Measurements from ENCODE around the gene LHFPL3. TPM values are rescaled to one million over a fixed set of nuclear protein-coding genes. Genes with fewer than 3 reads are reported as not detected.

Gene LHFPL3
- polyA plus RNA-seq, 1 donor from 2014 or later, result 5.6 TPM

DNA sequence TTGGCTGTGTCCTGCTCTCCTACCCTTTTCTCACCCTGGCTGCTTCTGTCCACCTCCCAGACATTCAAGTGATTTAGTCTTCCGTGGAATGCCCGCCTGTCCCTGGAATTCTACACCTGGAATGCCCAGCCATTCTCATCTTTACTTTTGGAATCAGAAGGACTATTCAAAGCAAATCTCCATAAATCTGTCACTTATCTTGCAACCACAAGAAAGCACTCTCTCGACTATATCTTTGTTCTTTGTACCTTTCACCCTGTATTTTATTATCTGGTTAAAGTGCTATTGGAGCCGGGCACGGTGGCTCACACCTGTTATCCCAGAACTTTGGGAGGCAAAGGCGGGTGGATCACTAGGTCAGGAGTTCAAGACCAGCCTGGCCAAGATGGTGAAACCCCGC lies 606.3 kb downstream of the LHFPL3 start:
- TF ChIP-seq TAF1 (IDR thresholded peaks at IDR 0.05; ENCODE audit: low read depth) (no peak), EZH2 (IDR thresholded peaks at IDR 0.05; ENCODE audit: borderline replicate concordance, insufficient read depth, low read length, poor library complexity, severe bottlenecking) (no peak), SMC3 (conservative IDR thresholded peaks at IDR 0.05; ENCODE audit: poor library complexity) (no peak), MXI1 (conservative IDR thresholded peaks at IDR 0.05; ENCODE audit: poor library complexity, severe bottlenecking) (no peak), RAD21 (conservative IDR thresholded peaks at IDR 0.05) (no peak), EP300 (conservative IDR thresholded peaks at IDR 0.05; ENCODE audit: poor library complexity, severe bottlenecking) (no peak), POLR2AphosphoS5 (IDR thresholded peaks at IDR 0.05) (no peak)
- TF ChIP-seq, protein P1, sequence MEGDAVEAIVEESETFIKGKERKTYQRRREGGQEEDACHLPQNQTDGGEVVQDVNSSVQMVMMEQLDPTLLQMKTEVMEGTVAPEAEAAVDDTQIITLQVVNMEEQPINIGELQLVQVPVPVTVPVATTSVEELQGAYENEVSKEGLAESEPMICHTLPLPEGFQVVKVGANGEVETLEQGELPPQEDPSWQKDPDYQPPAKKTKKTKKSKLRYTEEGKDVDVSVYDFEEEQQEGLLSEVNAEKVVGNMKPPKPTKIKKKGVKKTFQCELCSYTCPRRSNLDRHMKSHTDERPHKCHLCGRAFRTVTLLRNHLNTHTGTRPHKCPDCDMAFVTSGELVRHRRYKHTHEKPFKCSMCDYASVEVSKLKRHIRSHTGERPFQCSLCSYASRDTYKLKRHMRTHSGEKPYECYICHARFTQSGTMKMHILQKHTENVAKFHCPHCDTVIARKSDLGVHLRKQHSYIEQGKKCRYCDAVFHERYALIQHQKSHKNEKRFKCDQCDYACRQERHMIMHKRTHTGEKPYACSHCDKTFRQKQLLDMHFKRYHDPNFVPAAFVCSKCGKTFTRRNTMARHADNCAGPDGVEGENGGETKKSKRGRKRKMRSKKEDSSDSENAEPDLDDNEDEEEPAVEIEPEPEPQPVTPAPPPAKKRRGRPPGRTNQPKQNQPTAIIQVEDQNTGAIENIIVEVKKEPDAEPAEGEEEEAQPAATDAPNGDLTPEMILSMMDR (IDR thresholded peaks at IDR 0.05; ENCODE audit: poor library complexity, severe bottlenecking), result no peak
- TF ChIP-seq, protein P2, sequence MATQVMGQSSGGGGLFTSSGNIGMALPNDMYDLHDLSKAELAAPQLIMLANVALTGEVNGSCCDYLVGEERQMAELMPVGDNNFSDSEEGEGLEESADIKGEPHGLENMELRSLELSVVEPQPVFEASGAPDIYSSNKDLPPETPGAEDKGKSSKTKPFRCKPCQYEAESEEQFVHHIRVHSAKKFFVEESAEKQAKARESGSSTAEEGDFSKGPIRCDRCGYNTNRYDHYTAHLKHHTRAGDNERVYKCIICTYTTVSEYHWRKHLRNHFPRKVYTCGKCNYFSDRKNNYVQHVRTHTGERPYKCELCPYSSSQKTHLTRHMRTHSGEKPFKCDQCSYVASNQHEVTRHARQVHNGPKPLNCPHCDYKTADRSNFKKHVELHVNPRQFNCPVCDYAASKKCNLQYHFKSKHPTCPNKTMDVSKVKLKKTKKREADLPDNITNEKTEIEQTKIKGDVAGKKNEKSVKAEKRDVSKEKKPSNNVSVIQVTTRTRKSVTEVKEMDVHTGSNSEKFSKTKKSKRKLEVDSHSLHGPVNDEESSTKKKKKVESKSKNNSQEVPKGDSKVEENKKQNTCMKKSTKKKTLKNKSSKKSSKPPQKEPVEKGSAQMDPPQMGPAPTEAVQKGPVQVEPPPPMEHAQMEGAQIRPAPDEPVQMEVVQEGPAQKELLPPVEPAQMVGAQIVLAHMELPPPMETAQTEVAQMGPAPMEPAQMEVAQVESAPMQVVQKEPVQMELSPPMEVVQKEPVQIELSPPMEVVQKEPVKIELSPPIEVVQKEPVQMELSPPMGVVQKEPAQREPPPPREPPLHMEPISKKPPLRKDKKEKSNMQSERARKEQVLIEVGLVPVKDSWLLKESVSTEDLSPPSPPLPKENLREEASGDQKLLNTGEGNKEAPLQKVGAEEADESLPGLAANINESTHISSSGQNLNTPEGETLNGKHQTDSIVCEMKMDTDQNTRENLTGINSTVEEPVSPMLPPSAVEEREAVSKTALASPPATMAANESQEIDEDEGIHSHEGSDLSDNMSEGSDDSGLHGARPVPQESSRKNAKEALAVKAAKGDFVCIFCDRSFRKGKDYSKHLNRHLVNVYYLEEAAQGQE (IDR thresholded peaks at IDR 0.05; ENCODE audit: borderline replicate concordance), result no peak
- H3K9ac ChIP-seq (ENCODE audit: low read length), result no peak overlapping the region
- no peaks in the 10 kb centered on the region for H3K9me3 ChIP-seq (ENCODE audit: low read length)
- no peak overlapping the region for H3K4me2 ChIP-seq (ENCODE audit: low read length)
- H3K27ac ChIP-seq (ENCODE audit: low read length), result no peak overlapping the region
- H4K20me1 ChIP-seq (ENCODE audit: insufficient read depth), result no peaks in the 10 kb centered on the region
- H3K9me2 ChIP-seq (ENCODE audit: insufficient read depth, low read length), result no peaks in the 10 kb centered on the region
- H3K36me3 ChIP-seq (ENCODE audit: insufficient read depth, low read length), result no peaks in the 10 kb centered on the region
- H3K27me3 ChIP-seq (ENCODE audit: insufficient read depth, low read depth, low read length), result no peaks in the 10 kb centered on the region
- H2AFZ ChIP-seq (ENCODE audit: low read depth, low read length), result no peak overlapping the region
- H3K4me3 ChIP-seq (ENCODE audit: low read length), result no peak overlapping the region
- H3K79me2 ChIP-seq (replicated peaks; ENCODE audit: insufficient read depth, low read length), result no peaks in the 10 kb centered on the region
- H3F3A ChIP-seq (ENCODE audit: insufficient read depth, low read length, poor library complexity, severe bottlenecking), result no peaks in the 10 kb centered on the region

DNA sequence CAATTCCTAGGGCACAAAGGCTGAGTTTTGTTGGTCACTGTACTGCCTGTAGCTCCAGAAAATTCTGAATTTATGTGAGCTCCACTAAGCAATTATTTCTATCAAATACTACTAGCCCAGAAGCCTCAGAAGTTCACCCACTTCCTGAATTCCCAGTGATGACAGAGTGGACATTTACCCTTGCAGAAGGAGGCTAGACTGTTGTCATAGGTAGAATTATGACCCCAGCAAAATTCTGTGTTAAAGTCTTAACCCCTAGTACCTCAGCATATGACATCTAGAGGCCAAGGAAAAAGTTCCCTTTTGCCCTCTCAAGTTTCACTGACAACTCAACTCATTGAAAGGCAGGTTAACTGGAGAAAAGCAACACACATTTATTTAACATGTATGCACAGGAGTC lies 606.9 kb downstream of the LHFPL3 start:
- no peak overlapping the region for H3K4me3 ChIP-seq (ENCODE audit: low read length)
- H3K4me2 ChIP-seq (ENCODE audit: low read length), result no peak overlapping the region
- no peak overlapping the region for H2AFZ ChIP-seq (ENCODE audit: low read depth, low read length)
- H3K9me3 ChIP-seq (ENCODE audit: low read length), result no peaks in the 10 kb centered on the region
- no peaks in the 10 kb centered on the region for H3K36me3 ChIP-seq (ENCODE audit: insufficient read depth, low read length)
- H3K27me3 ChIP-seq (ENCODE audit: insufficient read depth, low read depth, low read length), result no peaks in the 10 kb centered on the region
- H4K20me1 ChIP-seq (ENCODE audit: insufficient read depth), result no peaks in the 10 kb centered on the region
- no peaks in the 10 kb centered on the region for H3K79me2 ChIP-seq (replicated peaks; ENCODE audit: insufficient read depth, low read length)
- TF ChIP-seq, protein P1 (IDR thresholded peaks at IDR 0.05; ENCODE audit: poor library complexity, severe bottlenecking), result no peak
- TF ChIP-seq RAD21 (conservative IDR thresholded peaks at IDR 0.05), result no peak
- no peak for TF ChIP-seq EP300 (conservative IDR thresholded peaks at IDR 0.05; ENCODE audit: poor library complexity, severe bottlenecking)
- TF ChIP-seq POLR2AphosphoS5 (IDR thresholded peaks at IDR 0.05), result no peak
- H3K9me2 ChIP-seq (ENCODE audit: insufficient read depth, low read length), result no peaks in the 10 kb centered on the region
- H3K27ac ChIP-seq (ENCODE audit: low read length), result no peak overlapping the region
- no peaks in the 10 kb centered on the region for H3F3A ChIP-seq (ENCODE audit: insufficient read depth, low read length, poor library complexity, severe bottlenecking)
- H3K9ac ChIP-seq (ENCODE audit: low read length), result no peak overlapping the region
